Stimulated activated CD4-positive, alpha-beta T cell treated with anti-CD3 and anti-CD28 coated beads, Interleukin-4, amount 100 ng/mL, for 1 hour (primary cell): Measurements from ENCODE around the gene MESD.

Experiments
- DNase-seq: peaks from one replicate; pipeline ENCODE4 v3.0.0-alpha.2; 2020

MESD gene

DNA sequence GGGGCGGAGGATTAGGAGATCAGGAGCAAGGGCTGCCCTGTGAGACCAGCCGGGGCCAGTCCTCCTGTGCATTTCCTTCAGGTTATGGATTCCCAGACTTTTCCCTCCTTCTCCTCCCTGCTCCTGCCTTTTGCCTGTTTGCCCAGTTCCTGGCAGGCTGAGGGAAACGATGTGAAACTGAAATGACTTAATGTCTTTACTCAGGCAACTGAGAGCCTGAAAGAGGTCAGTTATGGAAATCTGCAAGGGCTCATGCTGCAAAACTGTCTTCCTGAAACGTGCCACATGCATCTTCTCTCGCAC, 57.2 kb downstream of the MESD start:
- no peak for DNase-seq

DNA sequence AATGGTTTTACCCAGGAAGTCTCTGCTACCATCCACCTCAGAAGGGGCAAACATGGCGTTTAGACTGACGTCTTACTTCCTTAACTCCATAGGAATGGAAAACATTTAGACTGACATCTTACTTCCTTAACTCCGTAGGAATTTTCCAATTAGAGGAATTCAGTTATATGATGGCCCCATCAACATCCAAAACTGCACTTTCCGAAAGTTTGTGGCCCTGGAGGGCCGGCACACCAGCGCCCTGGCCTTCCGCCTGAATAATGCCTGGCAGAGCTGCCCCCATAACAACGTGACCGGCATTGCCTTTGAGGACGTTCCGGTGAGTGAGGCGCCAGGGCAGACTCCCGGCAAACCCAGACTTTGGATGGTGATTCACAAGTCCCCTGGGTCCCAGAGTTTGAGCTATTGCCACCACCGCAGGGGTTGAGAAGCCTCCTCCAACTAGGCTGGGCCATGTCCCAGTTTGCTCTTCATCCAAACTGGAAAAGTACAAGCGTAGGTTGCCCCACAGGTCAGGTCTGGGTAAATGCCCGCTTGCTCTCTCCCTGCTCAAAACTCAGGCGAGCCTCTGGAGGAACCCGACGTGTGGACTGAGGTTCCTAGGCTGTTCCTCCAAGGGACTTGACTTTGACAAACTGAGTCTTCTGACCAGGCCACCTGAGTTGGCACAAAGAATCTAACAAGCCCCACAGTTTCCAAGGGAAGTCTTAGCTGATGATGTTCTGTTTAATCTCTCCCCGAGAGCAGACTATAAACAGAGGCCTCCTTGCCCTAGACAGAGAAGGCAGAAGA, 57.7 kb downstream of the MESD start:
- no peak for DNase-seq

DNA sequence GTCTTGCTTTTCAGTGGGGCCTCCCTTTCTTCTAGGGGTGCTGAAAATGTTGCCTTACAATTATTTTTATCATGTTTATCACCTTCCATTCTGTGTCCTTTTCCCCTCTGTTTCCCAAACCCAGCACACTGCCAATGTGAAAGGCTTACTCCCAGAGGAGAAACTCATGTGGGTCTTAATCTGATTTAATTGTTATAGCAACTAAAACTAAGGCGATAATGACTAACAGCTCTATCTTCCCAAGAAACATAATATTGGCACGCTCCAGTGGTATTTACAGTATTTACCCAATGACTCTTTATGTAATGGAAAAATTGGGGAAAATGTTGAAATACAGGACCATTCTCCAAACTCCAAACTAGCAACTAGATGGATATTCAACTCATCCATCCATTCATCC, 58.4 kb downstream of the MESD start:
- no peak for DNase-seq

- DNase-seq = no peak
These were observed 59.9 kb downstream of the MESD start for GRCh38 chr15:80929689-80930088.

DNA sequence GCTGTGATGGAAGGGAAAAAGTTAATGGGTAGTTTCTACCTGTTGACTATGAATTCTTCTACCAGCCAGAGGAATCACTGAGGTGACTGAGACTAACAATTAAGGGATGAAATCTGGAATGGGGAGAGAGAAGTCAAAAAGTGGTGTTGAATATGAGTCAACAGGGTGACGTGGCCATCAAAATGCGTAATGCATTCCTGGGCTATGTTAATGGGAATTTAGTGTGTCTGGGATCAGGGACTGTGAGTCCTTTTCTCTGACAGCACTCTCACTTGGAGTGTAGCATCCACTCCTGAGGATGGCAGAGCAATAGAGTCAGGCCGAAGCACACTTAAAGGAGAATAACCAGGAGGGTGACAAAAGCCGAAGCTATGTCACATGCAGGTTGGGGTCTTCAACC, 60.4 kb downstream of the MESD start:
- DNase-seq = no peak

DNA sequence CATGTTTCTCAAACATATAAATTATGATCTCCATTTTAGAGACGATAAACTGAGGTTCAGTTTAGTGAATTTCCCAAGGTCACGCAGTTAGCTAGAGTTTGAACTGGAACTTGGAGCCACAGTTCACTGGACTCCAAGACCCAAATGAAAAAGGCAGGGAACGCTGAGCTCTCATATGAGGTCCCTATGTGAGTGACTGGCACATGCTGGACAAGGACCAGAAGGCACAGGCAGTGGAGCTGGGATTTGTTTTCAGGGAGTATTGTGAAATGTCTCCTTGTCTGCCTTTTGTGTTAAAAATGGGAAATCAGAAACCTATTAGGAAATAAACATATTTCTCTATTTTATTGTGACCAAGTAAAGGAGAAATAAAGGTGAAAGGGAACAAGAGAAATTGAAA, 63.5 kb downstream of the MESD start:
- DNase-seq = no peak

- DNase-seq = no peak
These were observed 64.0 kb downstream of the MESD start for GRCh38 chr15:80925597-80926059.

- DNase-seq = no peak
These were observed 65.3 kb downstream of the MESD start for GRCh38 chr15:80924278-80924677.

GRCh38 chr15:80923668-80924067, 66.0 kb downstream of the MESD start:
- no peak for DNase-seq

- no peak for DNase-seq
These were observed 67.7 kb downstream of the MESD start for GRCh38 chr15:80921736-80922410.

- no peak for DNase-seq
These were observed 69.3 kb downstream of the MESD start for GRCh38 chr15:80920271-80920699.

DNA sequence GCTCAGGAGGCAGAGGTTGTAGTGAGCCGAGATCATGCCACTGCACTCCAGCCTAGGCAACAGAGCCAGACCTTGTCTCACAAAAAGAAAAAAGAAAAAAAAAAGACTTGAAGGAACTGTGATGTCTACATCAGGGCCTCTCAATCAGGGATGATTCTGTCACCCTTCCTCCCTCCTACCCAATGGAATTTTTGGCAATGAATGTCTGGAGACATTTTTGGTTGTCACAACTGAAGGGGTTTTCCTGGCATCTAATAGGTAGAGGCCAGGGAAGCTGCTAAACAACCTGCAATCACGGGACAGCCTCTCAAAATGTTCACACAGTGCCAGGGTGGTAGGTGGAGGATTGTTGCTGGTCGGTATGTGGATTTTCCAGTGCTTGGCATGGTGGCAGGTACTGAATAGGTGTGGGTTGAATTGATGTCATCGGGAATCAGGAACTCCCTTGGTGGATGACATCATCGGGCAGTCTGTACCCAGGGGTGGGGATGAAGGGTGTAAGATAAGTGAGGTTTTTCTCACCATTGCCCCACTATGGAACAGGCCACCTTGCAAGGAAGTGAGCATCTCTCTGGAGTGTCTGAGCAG, 71.3 kb downstream of the MESD start:
- no peak for DNase-seq

DNA sequence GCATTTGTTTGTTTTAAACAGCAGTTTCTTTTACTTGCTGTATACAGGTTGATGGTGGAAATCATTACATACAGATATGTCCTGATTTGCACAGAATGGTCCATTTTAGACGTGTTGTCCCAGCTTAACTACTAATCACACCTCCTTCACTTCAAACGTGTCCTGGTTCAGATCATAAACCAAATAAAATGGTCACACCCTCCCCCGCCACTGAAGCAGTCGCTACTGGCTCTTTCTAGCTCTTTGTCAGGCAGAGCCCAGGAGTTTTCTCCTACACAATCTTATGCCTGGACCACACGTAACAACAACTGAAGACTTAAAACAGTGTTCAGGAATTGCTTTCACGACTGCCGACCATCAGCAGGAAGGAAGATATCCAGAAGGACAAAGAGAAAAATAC, 73.6 kb downstream of the MESD start:
- no peak for DNase-seq

DNA sequence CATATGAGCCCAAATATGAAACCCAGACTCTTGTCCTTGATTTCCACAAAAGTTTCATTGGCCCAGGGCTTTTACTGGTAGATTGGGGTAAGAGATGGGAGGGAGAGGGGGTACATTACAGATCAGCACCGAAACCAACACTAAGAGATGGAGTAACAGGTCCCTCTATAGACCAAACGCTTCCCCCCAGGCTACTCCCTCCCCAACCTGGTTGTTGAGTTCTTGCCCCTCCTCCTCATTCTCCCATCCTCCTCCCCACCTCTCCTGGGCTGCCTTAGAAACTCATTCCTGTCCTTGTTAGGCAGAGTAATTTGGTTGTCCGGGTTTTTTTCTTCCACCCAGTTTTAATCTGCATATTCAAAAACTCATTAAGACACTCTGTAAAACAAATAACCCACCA, 74.1 kb downstream of the MESD start:
- no peak for DNase-seq

DNA sequence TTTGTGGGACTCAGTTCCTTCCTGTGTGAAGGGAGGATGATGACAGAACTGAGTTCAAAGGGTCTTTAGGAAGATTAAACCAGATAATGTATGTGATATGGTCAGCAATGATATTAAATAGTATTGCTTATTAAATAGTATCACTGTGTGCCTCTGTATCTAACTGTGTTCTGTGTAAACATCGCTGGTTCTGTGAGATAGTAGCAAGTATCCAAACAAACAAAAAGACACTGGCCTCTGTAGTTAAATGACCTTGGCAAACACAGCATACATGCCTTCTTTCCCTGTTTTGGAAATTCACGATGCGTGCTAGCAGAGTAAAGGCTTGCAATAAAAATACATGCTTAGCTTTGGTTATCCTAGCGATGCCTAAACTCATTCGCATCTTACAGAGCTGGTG, 76.1 kb downstream of the MESD start:
- DNase-seq = no peak

DNA sequence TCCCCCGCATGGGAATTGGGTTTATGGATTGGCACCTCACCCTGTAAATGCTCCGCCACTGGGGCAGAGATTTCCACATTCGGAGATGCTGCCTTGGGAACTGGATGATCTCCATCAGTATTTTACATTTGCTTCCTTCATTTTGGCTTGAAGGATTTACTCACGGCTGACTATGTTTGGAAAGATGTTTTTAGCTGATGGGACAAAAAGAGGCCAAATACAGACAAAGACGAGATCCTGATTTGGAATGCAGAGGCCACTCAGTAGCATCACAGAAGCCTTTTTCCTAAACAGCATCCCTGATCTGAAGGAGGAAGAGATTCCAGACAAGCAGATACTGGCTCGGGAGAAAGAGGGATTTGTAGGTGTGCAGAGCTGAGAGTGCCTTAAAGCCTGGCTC, 76.9 kb downstream of the MESD start:
- DNase-seq = no peak

GRCh38 chr15:80911821-80912220, 77.8 kb downstream of the MESD start:
- DNase-seq = no peak

DNA sequence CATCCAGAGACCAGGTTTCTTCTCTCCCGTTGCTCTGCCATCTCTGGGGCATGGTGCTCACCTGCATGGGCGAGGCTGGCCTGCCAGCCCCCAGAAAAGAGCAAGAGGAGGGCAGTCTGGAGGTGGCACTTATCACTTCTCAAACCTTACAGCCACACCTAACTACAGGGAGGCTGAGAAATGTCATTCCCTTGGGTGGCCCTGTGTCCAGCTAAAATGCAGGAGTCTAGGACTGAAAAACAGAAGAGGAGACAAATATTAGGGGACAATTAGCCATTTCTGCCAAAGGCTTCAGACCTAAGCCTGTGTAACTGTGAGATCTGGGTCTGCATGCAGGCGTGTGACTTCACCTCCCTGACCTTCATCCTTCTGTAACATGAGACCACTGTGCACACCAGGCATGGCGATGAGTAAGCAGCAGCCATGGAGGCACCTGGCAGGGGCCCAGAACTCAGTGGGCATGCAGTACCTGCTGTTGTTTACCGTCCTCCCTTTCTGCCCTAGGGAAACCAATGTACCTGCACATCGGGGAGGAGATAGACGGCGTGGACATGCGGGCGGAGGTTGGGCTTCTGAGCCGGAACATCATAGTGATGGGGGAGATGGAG, 83.4 kb downstream of the MESD start:
- no peak for DNase-seq

DNA sequence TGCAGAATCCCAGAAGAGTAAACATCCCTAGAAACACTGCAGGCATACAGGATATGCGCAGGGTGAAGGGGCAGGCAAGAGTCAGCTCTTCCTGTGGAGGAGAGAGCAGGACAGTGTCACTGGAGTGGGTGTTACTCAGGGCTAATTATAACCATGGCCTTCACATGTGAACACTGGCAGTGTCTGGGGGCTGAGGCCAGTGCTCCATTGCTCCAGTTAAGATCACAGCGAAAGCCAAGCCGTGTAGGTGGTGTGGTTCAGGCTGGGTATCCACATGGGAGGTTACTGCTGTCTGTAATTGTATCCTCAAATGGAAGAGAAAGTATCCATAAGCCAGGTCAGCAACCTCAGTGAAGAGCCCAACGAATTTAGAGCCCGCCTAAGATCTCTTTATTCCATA, 84.6 kb downstream of the MESD start:
- DNase-seq = no peak

GRCh38 chr15:80902298-80902801, 87.3 kb downstream of the MESD start:
- DNase-seq = no peak

- no peak for DNase-seq
These were observed 91.6 kb downstream of the MESD start for GRCh38 chr15:80898040-80898439.
